Heart left ventricle (tissue), 13 donors: ENCODE data around the gene TVP23A.

Source experiments
- CTCF ChIP-seq, 12 donors: fragments of 200-600 bp; sonication (generic) in 4 of 12; IDR thresholded peaks; one replicate each; pipeline versions ENCODE4 v1.5.0 to v1.8.0; 2018 to 2022; ENCODE audit warnings: antibody characterized with exemption in 12 of 12, mild to moderate bottlenecking in 5 of 12
- POLR2A ChIP-seq, 2 donors: fragments of 450-650 bp; IDR thresholded peaks; one replicate each; pipeline ENCODE4 v1.6.1; 2017; ENCODE audit warnings: antibody characterized with exemption in 2 of 2, mild to moderate bottlenecking in 2 of 2, moderate library complexity in 2 of 2
- donor health status: ischemic (EF 13 %, LVEDD 7.1; RV severe dilation, severe dysfunction).
- donor health status: DM: no; HTN: yes; CAD: no.
- donor health status: DM: no; HTN: no; CAD: no.
- donor health status: ischemic (EF 25% LVEDD 6.9; RV normal size, moderate dysfunction).
- donor health status: ischemic (EF 25% LVEDD 5.7; RV mildly dilated, moderate dysfunction).
- donor health status: ischemic (EF 35%, LVEDD 5.7; RV mildly dilated, moderate dysfunction).
- donor health status: nonischemic (EF 11% LVEDD 7.7; RV severe dilation, severe dysfunction).
- donor health status: DM: yes; HTN: yes; CAD: no.
- donor health status: PGD.
- donor health status: ischemic (EF 29% LVEDD 5.4; RV normal size, mild dysfunction).
- donor health status: nonischemic (EF 23%, LVEDD 6.1; RV moderate dilation, normal function).

- TF ChIP-seq CTCF (IDR thresholded peaks at IDR 0.05), result no peak
- no peak for TF ChIP-seq POLR2A (IDR thresholded peaks at IDR 0.05)
Observed at GRCh38 chr16:10761373-10761772, 57.2 kb downstream of the TVP23A start.
